SHP77 treated with DMSO at 0.1 percent for 48 hours (cell line): ENCODE measurements around the gene CAV1.

ENCODE experiments used
- DNase-seq: peaks from one replicate; lab custom pipeline; 2025; lab: John Stamatoyannopoulos, UW

CAV1 gene

DNA sequence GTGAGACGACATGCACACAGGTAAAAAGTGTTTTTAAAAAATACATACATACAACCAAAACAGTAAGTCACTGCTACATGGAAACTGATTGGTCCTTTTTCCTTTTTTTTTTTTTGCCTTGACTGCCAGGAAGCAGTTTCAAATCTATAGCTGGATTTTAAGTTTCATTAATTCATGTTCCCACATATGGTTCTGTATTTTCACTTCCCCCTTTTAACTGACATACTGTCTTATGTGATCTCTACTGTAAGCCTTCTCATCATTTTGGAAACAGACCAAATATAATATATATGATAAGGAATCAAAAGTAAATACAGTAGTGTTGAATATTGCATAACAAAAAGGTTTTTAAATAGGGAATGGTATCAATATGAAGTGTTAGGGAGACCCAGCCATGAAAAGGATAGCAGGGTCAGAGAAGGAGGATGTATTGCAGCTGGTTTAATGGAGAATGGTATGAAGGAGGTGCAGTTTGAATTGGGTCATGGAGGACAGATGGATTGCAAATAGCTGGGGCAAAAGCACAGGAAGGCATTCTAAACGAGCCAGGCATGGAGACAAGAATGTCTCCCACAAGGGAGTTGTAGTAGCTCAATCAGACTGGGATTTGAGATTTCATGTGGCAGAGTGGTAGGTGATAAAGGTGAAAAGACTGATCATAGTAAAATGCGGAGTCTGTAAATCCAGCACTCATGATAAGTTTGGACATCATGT, 5.4 kb downstream of the CAV1 start:
- no peak for DNase-seq

DNA sequence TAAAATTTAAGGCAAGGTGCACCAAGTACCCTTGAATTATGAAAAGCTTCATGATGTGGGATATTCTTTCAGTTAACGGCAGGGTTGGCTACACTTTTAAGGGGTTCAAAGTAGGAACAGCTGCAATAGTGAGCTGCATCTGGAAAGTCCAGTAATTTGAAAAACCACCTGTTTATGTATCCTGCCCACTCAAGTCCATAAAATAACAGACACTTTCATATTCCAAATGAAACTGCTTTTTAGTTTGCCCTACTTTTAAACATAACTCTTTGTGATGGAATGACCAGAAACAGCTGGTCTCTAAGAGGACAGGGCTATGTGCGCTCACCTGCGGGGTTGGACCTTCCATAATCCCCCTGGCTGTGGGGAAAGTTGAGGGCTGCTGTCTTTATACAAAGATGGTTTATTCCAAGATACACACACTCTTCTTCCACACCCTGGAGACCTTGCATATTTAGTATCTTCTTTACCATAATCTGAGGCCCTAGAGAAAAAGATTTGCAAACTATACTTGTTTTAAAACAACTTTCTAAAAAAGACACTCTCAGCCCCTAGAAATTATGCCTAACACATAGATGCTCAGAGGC, 7.4 kb downstream of the CAV1 start:
- DNase-seq: no peak

DNA sequence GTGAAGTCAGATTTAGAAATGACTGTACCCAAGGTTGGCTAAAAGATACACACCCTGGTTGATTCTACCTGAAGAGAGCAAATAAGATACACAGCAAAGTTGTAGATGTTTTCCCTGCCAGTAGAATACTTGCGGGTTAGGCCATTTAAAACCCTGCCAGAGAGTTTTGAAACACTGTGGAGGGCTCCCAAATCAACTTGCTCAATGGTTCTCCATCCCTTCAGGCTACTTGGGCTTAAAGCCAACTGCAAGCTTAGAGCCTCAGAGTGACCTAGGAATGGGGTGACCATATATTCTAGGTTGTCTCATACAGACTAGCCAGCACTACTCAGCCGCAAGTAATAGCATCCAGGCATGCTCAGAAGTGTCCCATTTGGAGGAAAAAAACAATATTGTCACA, 10.0 kb downstream of the CAV1 start:
- DNase-seq: no peak

DNA sequence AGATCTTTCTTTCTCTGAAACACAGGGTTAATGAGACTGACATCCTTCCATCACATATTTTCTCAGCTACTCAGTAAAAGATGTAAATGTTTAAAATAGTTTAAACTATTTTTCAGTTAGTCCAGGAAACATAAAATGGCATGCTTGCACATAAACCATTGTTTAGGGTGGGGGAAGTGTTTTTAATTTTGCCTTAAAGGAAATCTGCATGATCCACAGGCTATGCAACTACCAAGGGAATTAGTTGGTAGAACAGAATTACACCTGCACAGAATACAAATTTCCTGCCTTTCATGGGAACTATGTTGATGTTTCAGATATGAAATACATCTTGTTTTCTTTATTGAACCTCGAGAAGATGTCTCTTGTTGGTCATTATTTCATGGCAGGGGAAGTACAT, 10.6 kb downstream of the CAV1 start:
- no peak for DNase-seq

DNA sequence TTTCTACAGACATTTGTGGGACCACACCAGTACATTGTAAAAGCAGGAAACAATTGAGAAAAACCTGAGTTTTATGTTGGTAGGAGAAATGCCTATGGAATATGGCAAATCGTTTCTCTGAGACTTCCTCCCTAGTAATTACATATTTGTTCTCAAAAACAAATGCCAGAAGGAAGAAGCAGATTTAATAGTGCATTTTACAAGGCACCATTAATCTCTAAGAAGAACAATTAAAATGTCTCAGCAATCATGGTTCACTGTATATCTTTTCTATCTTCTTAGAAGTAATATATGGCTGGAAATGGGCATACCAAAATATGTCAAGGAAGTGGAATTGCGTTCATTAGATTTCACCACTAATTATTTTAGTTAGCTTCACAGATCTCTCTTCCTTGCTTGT, 13.3 kb downstream of the CAV1 start:
- no peak for DNase-seq

DNA sequence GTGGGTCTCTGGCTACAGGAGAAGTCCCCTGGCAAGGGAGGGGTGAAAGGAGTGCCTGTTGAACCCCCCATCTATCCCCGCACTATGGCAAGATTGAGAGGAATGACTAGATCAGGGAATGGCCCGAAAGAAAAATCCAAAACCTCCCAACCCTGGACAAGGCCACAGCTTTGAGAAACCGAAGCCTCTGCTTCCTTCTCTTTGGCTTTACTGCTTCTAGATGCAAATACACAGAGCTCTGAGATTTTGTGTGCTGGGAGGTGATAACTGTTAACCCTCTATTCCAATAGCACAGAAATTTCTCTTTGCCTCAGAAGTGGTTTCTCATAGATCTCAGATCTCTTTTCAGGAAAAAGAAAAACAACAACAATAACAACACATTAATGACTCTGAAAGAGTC, 15.0 kb downstream of the CAV1 start:
- no peak for DNase-seq

DNA sequence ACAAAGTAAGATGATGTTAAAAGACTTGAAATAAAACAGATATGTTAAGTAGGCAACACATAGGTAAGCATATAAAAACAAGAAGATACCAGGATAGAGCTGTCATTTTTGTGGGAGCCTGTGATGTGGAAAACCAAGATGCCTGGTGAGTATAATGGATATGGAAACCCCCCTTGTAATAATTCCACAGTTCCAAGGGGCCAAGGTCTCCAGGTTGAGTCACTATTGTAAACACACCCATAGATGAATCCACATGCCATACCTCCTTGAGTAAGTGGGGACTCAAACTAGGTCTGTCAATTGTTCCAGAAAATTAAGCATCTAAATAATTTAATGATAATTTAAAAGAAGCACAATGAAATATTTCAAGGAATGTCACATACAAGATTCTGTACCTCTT, 15.9 kb downstream of the CAV1 start:
- no peak for DNase-seq

DNA sequence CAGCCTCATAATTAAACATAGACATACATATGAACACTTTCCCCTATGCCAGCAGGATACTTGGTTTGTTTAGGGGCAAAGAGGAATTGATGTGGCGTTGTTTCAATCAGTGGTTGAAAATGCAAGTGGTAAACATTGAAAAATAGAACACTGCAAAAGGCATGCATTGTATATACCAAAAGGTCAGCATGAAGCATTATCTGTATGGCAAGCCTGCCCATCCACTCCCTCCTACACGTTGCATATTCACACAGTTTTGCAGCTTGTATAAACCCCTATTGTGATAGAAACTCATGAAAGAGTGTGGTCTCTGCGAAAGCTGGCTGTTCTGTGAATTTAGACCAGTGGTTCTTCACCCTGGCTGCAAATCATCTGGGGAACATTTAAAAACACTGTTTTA, 17.1 kb downstream of the CAV1 start:
- no peak for DNase-seq

DNA sequence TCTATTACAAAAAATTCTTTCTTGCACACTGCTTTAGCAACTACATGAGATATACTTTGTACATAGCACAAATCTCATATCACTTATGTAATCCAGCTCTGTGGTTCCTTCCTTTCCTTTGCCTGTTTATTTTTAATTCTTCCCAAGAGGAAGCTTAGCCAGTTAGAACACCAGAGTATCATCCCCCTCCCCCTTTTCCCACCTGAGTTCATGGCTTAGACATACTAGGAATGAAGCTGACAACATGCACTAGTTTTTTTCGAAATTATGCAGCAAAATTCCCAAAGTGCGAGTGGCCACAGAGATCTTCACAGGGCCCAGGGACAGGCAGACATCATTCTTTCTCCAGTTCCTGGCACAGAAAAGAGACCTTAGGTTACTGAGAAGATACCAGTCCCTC, 17.8 kb downstream of the CAV1 start:
- DNase-seq: no peak

DNA sequence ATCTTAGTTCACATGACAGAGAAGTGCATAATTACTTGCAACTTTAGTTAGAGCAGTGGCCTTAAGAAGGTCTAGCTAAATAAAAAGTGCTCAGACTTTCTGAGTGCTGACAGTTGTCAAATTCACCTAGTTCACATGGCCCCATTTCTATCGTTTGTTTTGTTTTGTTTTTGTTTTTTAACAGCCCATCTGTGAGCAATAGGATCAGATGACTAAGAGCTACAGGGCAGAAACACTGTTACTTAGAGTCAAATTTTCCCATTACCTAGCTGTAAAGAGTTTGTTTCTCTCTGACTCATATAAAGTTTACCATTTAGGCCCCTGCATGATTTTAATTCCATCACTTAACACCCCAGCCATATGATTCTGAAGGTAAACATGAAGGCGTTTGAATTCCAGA, 18.8 kb downstream of the CAV1 start:
- DNase-seq: no peak

DNA sequence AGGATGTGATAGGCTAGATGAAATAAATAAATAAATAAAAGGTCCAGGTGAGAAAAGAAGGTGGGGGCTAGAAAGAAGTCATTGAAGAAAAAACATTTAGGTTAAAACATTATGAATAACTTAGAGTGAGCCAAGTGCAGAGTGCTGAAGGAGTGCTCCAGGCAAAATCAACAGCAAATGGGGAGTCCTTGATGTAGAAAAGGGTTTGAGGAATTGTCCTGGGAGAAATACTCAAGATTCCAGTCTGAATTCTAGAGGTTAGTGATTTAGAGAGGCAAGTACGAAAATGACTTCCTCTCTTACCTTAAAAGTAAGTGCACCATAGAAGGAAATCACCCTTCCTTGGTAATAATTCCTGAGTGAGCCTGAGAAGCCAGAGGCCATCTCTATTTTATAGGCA, 19.7 kb downstream of the CAV1 start:
- DNase-seq: no peak

DNA sequence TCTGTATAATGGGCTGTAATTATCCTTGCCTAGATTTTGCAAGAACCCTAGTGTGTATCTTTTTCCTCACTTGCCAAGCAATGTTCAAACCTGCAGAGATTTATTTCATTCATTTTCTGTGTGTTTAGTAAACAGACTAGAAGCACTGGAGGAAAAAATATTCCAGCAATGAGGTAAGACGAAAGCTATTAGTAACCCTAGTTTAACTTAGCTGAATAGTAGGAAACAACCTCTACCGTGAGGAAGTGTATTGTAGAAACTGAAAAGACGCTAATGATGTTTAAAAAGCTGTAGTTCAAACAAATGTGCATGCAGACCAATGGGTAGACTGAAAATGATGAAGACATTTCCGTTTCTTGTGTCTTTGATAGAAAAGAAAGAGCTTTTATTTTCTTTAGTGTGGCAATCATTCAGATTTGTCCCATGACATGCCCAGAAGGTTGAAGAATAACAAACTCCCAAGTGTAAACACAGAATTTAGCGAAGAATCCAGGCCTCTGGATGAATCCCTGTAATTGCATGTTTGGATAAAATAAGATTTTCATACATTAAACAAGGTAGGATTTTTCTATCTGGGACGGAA, 20.7 kb downstream of the CAV1 start:
- DNase-seq: no peak

DNA sequence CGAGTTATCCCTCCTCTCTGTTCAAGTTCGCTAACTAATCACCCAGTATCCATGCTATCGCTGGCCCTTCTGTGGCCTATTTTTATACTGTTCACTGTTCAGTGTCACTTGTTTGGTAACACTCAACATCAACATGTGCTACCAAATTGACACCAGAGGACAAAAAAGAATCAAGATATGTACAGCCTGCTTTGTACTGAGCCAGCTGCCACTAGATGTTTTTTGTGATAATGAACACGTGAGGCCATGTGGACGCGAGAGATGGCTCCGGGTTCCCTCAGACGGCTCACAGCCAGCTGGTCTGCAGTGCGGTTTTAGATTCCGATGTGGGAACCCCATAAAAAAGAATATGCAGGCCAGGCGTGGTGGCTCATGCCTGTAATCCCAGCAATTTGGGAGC, 21.2 kb downstream of the CAV1 start:
- DNase-seq: no peak

DNA sequence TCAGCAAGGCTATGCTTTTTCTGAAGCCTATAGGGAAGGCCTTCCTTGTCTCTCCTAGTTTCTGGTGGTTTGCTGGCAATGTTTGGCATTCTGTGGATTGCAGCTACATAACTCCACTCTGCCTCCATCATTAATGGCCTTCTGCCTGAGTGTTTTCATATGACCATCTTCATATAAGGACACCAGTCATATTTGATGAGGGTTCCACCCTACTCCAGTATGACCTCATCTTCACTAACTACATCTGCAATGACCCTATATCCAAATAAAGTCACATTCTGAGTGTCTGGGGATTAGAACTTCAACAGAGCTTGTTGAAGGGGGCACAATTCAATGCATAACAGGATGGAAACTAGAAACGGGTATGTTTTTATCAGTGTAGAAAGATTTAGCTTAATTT, 22.1 kb downstream of the CAV1 start:
- DNase-seq: no peak

DNA sequence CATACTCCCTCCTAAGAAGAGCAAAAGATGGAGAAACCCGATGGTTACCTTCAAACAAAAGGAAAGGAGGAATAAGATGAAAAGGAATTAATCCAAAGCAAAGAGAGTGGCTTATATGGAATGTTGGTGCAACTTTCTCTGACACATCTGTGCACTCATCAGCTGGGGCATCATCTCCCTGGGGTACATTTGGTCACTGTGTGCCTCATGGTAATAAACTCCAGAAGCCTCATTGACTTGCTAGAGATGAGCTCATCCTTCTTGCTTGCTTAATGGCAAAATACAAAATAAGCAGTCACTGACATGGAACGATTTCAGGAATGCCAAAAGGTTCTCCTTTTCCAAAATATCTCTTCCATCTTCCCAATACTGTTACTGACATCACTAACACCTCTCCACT, 22.5 kb downstream of the CAV1 start:
- no peak for DNase-seq

DNA sequence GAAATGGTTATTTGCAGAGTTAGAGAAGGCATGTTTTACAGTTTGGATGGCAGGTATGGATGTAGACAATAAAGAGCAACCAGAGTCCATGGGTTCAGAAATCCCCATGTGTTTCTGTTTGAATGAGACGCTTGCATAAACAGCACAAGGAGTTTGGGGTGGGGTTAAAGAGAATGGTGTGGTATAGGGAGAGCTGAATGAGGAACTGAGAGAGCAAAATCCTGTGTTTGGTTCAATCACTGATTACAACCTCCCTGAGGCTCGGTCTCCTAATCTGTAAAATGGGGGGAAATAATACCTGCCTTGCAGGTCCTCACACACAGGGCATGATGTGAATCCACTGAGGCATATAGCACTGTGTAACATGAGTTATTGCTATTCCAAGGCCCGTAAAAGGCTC, 23.7 kb downstream of the CAV1 start:
- DNase-seq: no peak

DNA sequence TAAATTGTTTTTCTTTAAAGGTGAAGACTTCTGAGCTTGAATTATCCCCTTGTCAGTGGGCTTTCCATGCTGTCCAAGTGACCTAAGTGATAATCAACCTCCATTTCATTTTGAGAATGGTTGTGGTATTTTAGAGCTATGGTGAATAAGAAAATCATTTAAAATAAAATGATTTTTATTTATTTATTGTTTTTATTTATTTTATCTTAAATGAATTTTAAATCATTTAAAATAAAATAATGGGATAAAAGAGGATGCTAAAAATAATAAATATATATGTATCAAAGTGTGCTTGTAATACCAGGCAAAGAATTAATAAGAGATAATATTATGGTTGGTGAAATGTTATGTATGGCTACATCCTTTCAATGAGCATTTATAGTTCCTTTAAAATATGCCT, 24.5 kb downstream of the CAV1 start:
- no peak for DNase-seq

DNA sequence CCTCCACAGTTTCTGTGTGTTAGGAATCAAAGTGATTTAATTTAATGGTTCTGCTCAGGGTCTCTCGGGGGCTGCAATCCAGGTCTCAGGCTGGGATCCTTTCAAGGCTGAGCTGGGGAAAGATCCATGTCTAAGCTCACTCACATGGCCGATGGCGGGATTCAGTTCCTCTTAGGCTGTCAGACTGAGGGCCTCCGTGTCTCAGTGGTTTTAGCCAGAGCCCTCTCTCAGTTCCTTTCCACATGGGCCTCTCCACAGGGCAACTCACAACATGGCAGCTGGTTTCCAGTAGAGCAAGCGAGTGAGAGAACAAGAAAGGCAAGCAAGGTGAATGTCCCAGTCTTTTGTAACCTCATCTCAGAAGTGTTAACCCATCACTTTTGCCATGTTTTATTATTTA, 26.9 kb downstream of the CAV1 start:
- no peak for DNase-seq

DNA sequence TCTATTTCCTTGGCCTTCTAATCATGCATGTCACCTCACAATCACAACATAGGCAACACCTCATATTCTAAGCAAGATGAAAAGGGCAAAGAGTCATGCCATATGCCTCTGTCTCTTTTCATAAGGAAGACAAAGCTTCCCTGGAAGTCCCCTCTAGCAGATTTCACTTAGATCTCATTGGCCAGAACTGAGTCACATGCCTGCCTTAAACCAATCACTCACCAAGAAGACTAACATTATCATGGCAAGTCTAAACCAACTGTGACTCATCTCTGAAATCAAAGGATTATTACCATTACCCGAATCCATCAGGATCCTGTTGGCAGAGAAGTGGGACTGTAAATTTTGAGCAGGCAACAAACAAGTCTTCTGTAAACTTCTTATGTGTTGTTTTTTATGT, 27.8 kb downstream of the CAV1 start:
- DNase-seq: no peak

DNA sequence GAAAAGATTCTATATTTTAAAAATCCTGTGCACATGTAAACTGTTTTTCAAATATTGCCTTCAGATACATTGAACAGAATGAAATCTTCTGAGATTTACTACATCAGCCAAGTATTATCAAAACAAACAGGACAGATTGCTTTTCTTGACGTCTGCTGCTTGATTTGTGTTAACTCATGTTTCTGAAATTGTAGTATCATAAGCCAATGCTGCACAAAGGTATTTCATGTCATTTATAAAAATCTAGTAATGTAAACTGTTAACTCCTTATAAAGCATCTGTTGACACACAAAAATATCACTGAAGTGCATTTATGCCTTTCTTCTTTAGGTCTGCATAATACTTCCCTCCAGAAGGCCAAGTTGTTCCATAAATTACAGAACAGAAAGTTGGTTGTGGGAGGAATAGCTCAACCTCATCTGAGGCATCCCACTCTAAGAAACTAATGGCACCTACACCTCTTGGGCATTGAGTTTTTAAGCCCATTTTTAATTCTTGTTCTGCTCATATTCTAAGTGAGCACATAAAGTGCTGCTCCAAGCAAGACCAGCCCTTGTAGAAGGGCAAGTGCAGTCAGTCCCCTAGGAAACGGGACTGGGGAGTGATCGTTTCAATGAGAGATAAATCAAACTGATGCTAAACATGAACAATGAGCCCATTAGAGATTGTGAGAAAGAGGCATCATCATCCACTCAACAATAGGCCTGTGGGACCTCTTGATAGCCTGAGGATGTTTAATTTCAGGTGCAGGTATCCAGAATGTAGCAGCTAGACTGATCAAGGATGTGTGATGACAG, 28.5 kb downstream of the CAV1 start:
- no peak for DNase-seq

DNA sequence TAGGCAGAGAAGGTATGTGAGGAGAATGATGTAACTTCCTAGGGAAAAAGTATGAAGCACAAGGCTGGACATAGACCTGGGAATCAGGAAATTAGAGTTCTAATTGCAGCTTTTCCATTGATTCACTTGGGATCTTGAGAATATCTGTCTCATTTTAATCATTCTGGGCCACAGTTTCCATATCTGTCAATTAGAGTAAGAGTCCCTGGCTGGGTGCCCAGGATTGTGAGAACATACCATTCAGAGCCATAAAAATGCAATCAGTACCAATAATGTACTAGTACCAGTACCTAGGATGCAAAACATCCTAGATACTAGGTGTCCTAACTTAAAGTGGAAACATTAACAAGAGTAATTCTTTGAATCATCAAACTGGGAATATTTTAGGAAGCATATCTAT, 29.6 kb downstream of the CAV1 start:
- DNase-seq: no peak

DNA sequence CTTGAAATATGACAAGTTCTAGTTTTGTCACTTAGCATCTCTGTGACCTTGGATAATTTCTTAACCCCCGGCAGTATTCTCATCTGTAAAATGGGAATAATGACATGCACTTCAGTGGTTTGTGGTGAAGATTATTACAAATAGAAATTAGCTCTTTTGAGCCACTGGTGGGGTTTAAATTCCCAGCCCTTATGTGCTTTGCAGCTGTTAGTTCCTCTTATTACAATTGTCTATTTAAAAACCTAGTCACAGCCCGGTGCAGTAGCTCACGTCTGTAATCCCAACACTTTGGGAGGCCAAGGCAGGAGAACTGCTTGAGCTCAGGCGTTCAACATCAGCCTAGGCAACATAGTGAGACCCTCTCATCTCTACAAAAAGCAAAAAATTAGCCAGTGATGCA, 30.1 kb downstream of the CAV1 start:
- DNase-seq: no peak

DNA sequence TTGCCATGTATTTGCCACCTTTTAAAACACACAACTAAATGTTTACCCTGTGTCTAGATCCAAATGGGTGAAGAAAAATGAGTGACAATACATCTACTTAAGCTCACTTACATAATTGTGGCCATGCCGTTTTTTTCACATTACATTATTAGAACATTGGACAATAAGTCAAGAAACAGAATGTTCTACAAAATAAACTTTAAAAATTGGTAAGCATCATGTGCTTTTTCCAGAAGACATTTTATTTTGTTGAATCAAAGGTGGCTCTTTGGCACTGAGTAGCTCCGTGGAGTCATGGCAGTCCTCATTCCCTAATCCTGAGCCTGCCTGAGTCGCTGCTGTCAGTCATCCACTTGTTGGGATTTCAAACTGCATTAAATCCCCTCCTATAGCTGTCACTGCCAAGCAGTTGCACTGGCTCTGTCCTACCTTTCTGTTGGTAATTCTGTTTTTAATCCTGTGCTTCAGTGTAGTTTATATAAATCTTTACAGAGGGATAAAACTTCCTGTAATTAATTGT, 32.3 kb downstream of the CAV1 start:
- DNase-seq: no peak
